NCI-H748 (cell line): ENCODE data around the gene NOTCH4.
"Not testable (repeated sequence)": the region's sequence is repeated elsewhere in the genome, so short reads cannot be mapped to it uniquely, and the experiment has no call there.

Experiments used
- DNase-seq: peaks from one replicate; lab custom pipeline; 2025; ENCODE audit not compliant: unreplicated experiment; lab: John Stamatoyannopoulos, UW

The NOTCH4 gene

DNA sequence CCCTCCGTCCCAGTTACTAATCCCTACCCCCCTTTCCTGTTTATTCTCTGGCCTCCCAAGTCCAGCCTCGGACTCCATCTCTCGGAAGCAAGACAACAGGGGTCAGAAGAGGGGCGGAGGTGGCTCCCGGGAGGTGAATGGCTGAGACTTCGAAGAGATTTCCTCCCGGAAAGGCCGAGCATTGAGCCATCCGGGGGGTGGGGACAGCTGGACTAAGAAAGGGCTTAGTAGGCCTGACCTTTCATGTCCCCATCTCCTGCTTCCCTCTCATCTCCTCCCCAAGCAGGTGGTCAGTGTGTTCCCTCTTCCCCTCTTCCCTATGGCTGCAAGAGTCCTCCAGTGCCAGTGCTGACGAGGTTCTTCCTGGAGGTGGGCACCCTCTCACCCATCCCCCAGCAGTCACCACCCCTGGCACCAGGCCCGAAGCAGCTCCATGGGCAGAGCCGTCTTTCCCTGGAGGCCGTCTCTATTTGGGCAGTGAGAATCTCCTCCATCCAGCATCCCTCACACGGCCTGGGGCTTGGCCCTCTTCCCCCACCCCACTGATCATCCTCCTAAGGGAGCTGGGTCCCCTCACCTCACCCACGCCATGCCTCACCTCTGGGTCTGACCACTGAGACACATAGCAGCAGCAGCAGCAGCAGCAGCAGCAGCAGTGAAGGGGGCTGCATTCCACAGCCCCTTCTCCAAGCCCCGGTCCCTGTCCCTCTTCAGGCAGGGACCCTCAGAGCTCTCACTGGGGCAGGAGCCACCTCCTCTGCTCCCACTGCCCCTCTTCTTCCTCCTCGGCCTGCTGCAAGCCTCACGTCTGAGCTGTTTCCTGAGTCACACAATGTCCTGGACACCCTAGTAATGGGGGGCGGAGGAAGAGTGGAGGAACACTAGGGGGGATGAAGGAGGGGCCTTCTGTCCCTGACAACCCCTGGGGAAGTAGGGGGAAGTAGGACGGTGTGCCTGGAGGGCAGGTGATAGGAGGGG lies at the start of gene NOTCH4:
TSS of gene NOTCH4 (minus strand) at position 810 of the 978 bp plus-strand sequence. CDS start at position 671, 139 bp downstream.
- no peak for DNase-seq

DNA sequence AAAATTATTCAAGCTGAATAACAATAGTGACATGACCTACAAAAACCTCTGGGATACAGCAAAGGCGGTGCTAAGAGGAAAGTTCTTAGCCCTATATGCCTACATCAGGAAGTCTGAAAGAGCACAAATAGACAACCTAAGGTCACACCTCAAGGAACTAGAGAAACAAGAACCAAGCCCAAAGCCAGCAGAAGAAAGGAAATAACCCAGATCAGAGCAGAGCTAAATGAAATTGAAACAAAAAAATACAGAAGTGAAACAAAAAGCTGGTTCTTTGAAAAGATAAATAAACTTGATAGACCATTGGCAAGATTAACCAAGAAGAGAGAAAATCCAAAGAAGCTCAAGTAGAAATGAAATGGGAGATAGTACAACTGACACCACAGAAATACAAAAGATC lies 47.6 kb upstream of the NOTCH4 start:
- DNase-seq, result no peak

DNA sequence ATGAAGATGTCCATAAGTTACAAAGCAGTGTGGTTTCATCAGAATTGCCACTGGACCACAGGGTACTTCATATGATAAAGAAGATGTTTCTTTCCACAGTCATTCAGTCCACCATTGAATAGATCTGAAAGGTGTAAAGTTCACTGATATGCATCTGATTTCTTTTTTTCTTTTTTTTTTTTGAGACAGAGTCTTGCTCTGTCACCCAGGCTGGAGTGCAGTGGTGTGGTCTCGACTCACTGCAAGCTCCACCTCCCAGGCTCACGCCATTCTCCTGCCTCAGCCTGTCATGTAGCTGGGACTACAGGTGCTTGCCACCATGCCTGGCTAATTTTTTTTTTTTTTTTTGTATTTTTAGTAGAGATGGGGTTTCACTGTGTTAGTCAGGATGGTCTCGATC lies 44.6 kb upstream of the NOTCH4 start:
- DNase-seq, result not testable (repeated sequence)

DNA sequence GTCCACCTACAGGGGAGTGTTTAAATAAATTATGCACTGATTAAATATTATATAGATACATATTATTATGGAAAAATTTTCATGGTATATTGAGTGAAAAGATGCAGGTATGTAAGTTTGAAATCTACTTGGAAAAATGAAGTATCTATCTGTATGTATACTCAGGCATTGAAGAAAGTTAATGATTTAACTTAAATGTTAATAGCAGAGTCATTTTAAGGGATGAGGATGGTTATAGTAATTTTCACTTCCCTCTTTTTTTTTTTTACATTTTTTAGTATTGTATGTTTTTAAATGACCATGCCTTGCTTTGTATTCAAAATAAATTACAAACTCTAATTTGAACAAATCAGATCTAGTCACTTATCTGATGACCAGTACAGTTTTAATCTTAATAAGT lies 43.2 kb upstream of the NOTCH4 start:
- no peak for DNase-seq

DNA sequence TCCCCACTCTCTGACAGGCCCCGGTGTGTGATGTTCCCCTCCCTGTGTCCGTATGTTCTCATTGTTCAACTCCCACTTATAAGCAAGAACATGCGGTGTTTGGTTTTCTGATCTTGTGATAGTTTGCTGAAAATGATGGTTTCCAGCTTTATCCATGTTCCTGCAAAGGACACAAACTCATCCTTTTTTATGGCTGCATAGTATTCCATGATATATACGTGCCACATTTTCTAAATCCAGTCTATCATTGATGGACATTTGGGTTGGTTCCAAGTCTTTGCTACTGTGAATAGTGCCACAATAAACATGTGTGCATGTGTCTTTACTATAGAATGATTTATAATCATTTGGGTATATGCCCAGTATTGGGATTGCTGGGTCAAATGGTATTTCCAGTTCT lies 33.4 kb upstream of the NOTCH4 start:
- DNase-seq, result not testable (repeated sequence)

DNA sequence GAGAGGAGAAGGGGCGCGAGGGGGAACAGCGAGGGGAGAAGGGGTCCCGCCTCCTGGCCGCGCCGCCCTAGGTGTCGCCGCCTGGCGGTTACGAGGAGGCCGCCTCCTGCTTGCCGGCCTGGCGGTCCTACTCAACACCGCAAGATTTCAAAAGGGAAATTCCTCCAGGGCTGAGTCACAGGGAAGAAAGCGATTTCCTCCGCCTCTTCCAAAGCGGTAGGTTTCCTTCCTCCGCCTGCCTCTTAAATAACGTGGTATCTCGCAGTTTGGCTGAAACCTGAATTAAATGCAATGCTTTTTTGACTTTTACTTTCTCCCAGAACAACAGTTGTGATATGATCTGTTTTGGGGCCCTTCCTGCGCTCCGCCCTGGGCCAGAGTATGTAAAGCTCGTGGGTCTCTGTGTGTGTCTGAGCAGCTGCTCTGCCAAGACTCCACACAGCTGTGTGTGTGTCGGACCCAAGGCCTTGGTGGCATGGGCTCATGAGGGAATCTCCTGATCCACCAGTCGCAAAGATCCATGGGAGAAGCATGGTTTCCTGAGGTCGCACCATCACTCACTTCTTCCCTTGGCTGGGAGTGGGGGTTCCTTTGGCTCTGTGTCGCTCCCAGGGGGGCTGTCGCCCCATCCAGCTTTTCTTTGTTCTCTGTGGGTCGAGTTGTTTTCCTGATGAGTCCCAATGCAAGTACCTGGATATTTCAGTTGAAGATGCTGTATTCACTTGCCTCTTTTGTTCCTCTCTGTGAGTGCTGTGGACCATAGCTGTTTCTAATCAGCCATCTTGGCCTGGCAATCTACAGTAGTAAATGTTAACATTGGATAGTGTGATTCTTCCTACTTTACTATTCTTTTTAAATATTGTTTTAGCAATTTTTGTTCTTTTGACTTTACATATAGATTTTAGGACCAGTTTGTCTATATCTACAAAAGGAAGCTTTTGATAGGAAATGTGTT lies 31.6 kb upstream of the NOTCH4 start:
- no peak for DNase-seq

DNA sequence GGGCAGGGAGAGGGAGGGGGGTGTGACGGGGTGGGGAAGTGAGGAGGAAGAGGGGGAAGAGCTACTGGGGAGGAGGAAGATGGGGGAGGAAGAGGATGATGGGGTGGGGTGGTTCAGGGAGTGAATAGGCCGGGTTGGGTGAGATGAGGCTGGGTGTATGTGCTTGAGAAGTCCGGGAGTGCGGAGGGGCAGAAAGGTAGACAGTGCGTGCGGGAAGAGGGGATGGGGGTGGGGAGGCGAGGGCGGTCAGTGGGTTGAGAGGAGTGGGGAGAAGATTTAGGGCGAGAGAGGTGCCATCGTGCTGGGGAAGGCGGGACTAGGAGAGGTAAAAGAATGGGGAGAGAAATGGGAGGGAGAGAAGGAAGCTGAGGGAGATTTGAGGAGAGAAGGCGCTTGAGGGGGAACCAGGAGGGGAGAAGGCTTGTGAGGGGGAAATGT lies 30.9 kb upstream of the NOTCH4 start:
- DNase-seq, result no peak

DNA sequence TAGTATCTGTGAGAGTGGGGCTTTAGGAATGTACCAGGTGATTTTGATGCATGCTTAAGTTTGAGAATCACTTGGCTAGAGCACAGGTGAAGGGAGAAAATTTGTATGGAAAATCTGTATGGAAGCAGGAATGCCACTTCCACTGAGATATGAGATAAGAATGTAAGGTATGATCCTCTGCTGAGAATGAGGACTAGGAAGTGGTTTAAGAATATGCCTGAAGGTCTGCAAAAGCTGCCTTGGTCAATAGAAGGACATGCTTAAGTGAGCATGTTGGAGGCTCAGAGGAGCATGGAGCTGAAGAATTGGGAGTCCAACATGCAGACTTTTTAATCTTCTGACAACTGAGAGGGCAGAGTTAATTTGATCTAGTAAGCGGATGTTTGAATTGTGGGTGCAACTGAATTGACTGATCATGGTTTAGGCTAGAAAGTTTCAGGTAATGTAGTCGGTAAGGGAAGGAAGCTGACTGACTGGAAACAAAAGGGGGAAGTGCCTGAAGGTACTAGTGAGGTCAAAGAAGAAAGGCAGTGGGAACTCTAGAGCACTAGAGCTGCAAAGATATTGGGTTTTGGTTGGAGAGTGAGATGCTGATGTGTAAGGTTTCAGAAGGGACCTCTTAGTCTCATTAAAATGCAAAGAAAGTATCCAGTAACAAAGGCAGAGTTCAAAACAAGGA lies 28.6 kb upstream of the NOTCH4 start:
- DNase-seq, result no peak

DNA sequence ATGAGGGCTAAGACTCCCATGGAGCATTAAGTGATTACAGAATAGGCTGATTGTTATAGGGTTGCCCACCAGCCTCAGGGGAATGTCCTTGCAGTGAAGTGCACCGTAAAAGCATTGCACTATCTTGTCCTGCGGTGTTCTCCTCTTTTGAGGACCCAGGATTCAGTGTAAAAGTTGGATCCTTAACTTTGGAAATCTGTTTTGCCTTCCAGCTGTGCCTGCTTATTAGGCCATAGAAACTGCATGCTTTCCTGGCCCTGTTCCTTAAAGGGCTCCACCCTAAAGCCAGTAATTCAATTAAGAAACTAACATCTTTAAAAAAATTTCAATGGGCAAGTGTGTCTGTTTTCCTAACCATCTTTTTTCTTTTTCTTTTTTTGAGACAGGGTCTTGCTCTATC lies 25.4 kb upstream of the NOTCH4 start:
- DNase-seq, result no peak

DNA sequence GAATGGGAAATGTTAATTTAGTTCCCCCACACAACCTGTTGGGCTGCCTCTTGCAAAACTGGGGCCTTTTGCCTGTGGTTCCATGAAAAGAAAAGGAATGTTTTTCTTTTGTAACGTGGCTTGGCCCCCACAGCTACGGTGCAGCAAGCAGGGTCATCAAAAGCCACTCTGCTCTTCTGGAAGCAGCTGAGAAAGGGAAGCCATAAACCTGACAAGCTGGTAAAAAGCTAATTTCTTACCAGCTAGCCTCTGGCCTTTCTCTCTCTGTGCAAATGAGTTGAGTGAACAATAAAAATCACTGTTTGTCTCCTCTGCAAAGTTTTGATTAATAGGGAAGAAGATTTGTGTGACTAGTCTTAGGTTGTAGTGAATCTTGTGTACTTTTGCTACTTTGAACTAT lies 23.5 kb upstream of the NOTCH4 start:
- no peak for DNase-seq

DNA sequence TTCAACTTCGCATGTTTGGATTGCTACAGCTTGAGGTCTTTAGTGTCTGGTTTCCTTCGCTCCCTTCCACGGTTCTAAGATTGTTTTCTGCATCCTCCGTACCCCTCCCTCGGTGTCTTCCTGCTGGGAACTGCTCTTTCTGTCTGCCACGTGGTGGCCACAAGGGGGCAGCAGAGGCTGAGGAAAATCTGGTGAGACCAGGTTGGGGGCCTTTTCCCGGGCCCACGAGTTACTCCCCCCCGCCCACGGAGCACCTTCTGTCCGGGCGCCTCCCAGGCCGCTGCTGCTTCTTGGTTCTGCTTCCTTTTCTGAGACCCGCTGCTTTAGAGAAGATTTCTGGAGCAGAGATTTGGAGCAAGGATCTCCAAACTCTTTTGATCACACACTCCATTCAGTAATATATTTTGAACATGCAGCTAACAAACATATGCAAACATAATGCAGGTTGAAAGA lies 21.1 kb upstream of the NOTCH4 start:
- DNase-seq, result peak; percentile 50

DNA sequence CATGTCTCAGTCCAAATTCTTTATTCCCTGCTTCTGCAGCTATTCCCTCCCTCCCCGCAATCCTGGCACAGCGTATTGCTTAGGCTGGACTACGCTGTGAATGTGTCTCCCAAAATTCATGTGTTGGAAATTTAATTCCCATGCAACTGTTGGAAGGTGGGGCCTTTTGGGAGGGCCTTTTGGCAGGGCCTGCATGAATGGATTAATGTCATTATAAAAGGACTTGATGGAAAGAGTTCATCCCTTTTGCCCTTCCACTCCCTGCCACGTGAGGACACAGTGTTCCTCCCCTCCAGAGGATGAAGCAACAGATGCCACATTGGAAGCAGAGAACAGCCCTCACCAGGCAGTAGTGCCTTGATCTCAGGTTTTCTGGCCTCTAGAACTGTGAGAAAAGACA lies 20.4 kb upstream of the NOTCH4 start:
- DNase-seq, result no peak

DNA sequence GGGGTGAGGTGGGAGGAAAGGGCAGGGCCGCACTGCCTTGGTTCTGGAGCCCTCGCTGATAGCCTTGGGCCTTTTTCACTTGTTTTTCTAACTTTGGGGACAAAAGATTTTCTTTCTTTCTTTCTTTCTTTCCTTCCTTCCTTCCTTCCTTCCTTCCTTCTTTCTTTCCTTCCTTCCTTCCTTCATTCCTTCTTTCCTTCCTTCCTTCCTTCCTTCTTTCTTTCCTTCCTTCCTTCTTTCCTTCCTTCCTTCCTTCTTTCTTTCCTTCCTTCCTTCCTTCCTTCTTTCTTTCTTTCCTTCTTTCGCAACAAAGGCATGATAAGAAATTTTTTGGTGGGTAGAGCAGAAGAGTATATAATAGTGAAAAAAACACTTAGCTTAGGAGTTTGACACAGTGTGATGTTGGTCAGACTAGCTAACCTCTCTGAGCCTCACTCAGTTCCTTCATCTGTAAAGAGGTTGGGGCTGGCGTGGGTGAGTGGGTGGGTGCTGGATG lies 18.5 kb upstream of the NOTCH4 start:
- DNase-seq, result not testable (repeated sequence)

DNA sequence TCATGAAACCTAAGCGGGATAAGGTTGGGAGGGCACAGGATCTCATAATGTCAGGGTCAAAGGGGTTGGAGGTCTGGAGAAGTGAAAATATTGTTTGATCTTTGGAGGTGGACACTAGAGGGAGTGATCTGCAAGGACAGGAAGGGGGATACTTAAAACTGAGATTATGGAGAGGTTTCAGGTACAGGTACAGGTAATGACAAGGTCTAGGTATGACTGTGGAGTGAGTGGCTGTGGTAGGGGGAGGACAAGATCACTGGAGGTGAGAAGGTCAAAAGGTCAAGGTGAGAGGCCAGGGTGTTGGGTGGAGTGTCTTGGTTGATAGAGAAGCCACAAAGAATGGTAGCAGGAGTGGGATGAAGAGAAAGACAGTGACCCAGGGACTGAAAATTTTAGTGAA lies 16.8 kb upstream of the NOTCH4 start:
- DNase-seq, result no peak

DNA sequence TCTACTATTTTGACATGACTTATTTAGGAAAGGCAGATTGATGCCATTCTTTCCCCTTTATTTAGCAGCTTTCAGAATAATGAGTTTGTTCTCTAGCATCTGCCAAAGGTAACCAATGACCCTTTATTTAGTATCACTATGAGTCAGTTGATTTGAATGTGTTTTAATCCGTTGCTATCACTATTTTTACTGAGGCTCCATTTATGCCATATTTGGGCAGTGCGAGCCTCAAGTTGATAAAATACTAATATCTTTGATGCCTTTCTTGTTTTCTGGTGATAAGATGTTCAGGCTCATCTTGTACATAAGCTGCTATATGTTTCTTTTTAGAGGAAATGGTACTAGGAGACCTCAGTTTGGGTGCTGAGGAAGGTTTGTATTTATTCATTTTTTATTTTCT lies 15.6 kb upstream of the NOTCH4 start:
- DNase-seq, result no peak

DNA sequence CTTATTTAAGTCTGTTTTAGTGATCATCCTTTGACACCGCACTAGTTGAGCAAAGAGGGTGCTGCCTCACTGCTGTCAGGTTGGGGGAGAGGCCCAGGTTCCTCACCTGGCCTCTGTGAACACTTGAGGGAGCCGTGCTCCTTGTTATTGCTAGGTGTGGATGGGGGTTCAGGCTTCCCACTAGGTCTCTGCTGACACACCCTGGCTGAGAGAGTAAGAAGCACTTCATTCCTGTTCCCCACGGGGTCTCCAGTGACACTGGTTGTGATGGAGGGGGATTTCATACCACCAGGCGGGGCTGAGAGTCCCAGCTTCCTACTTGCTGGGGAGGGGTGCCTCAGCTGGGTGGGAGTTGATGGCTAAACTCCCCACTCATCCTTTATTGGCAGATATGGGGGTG lies 11.1 kb upstream of the NOTCH4 start:
- peak; percentile 13 for DNase-seq

DNA sequence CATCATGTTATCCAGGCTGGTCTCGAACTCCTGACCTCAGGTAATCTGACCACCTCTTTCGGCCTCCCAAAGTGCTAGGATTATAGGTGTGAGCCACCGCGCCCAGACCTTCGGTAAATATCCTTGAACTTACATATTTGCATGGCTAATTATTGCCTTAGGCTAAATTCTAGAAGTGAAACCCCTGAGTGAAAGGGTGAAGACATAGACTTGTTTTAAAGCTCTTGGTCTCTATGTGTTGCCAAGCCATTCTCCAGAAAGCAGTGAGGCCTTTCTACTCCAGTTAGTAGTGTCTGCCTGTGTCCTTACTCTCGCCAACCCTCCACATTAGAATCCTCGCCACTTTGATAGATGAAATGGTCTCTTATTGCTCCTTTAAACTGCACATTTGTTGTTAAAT lies 2.6 kb upstream of the NOTCH4 start:
- no peak for DNase-seq

DNA sequence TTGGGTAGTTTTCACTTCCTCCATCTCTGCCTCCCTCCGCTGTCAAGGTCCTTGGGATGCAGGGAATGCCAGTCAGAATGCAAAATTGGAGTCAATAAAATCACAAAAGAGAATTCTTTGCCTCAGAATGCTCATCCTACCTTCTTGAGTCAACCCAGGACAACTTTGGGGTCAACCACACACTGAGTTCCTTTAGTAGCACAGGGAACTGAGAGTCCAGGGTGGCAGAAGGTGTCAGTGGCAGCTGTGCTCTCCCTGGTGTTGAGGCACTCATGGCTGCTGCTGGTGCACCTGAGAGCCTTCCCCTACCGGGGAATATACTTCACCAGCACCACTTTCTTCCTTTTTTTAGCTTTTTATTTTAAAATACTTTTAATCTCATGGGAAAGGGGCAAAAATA lies 829 bp upstream of the NOTCH4 start:
- DNase-seq, result no peak

DNA sequence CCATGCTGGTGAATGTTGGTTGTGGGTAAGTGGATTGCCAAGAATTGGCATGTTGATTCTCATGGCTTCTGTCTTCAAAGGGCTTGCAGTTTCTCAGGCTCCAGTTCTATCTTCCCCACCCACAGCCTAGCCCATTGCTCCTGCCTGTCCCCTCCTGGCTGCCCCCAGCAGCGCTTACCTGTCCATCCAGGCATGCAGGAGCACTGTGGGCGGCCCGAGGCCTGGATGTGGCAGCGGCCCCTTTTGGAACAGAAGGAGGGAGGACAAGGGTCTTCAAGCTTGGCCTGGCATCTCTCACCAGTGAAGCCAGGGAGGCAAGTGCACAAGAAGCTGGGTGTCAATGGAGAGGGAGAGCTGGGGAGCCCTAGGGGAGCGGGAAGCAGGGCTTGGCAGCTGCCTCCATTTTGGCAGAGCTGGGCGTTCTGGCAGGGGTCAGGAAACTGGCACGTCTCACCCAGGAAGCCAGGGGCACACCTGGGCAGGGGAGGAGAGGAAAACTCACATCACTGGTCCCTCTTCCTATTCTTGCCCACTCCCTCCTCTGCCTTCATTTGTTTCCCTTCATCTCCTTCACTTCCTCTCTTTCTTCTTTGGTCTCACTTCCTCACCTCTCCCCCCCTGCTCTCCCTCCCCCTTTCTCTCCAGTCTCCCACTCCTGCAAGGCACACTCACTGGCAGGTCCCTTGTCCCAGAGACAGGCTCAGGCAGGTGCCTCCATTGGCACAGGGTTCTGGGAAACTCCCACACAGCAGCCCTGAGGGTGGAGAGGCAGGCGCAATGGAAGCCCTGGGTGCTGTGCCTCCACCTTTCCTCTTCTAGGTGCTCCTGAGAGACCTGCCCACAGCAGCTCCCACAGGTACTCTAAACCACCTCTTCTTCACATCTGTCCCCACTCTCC lies 1.3 kb downstream of the NOTCH4 start:
- DNase-seq, result no peak

DNA sequence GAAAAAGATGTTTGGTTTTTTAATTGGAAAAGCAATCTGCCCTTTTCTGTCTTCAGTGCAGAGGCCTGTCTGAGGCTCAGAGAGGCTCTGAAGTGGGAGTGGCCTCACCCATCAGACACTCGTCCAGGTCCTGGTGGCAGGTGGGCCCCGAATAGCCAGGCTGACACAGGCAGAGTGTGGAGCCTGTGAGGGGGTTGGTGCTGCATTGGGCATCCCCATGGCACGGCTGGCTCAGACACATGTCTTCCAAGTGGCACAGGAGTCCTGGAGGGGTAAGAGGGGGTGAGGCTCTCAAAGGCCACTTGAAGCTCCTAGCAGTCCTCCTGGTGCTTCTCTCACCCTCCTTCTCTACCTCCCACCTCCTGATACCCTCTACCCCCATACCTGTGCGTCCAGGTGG lies 3.8 kb downstream of the NOTCH4 start:
- DNase-seq, result no peak
